Testis (tissue), 3 donors: ENCODE results near the gene SLC38A2. TPM values are rescaled to one million over a fixed set of nuclear protein-coding genes. Genes with fewer than 3 reads are reported as not detected.

Experiments
- DNase-seq: peaks from one replicate; pipeline ENCODE4 v3.0.0-alpha.2; 2019
- H3K27ac ChIP-seq, 2 donors: fragments of 200-600 bp; sonication (generic); one replicate each; pipeline ENCODE4 v1.5.1; 2019
- H3K27me3 ChIP-seq: fragments of 200-600 bp; sonication (generic); one replicate; pipeline ENCODE4 v1.5.1; 2019
- H3K36me3 ChIP-seq: fragments of 200-600 bp; sonication (generic); one replicate; pipeline ENCODE4 v1.5.1; 2017; ENCODE audit warnings: low read depth; ENCODE audit errors: missing control alignments
- H3K4me1 ChIP-seq: fragments of 200-600 bp; sonication (generic); one replicate; pipeline ENCODE4 v1.5.1; 2019
- H3K4me3 ChIP-seq, 2 donors: fragments of 200-600 bp; sonication (generic); one replicate each; pipeline ENCODE4 v1.5.1; 2017 to 2019
- H3K9me3 ChIP-seq: fragments of 200-600 bp; sonication (generic); one replicate; pipeline ENCODE4 v1.5.1; 2017
- CTCF ChIP-seq, 3 experiments: fragments of 450-650 bp in 2 of 3; fragments of 200-600 bp in 1 of 3; sonication (generic) in 1 of 3; IDR thresholded peaks; one replicate each; pipeline ENCODE4 v1.5.1; 2016 to 2019; ENCODE audit warnings: antibody characterized with exemption in 3 of 3, mild to moderate bottlenecking in 2 of 3, moderate library complexity in 1 of 3
- POLR2A ChIP-seq: fragments of 450-650 bp; IDR thresholded peaks from one replicate; pipeline ENCODE4 v1.6.1; 2017; ENCODE audit warnings: antibody characterized with exemption, mild to moderate bottlenecking, moderate library complexity
- WGBS, 2 donors: methylation state at CpG; one replicate each; pipeline ENCODE4 v1.1.5; 2018; 5-methylcytosine and 5-hydroxymethylcytosine counted together
- intact Hi-C: fragments of 100-400 bp; cut with DNase I; formaldehyde crosslinking; loops from one replicate; pipeline ENCODE4 v1.15.1; 2023; ENCODE audit warnings: low total_unique reads
- polyA plus RNA-seq: library from polyadenylated mRNA; stranded (reverse); fragments of 350-450 nt; fragmentation: Illumina TruSeq; extraction: RNeasy Lipid Tissue Mini Kit (QIAGEN cat#74804); gene quantifications from one replicate; pipeline ENCODE4 v1.2.3, GENCODE V29; 2014; ENCODE audit warnings: low read depth, low replicate concordance; ENCODE audit not compliant: insufficient read depth
- total RNA-seq, 2 donors: library from RNA; depleted of rRNA; stranded (reverse); fragments of >200 nt; gene quantifications; one replicate each; pipeline ENCODE4 v1.2.3, GENCODE V29; 2016

The SLC38A2 gene
- total and polyA plus RNA-seq, 3 donors from 2014 or later: 56.4 to 220 (median 151) TPM

GRCh38 chr12:46351886-46352650 lies 20.5 kb downstream of the SLC38A2 start:
- Histone ChIP-seq H3K36me3 (no peaks in the 10 kb centered on the region), H3K27ac (no peak overlapping the region), H3K4me3 (no peak overlapping the region), H3K9me3 (no peaks in the 10 kb centered on the region), H3K4me1 (no peaks in the 10 kb centered on the region), H3K27me3 (no peaks in the 10 kb centered on the region)
- no peak for DNase-seq
- WGBS, 2 donors: 66 to 68% methylated on average over 2 of the region's 2 CpGs
- intact Hi-C loops: no loop called here
- TF ChIP-seq POLR2A (no peak), CTCF (IDR thresholded peaks at IDR 0.05) (no peak)

- Histone ChIP-seq H3K4me3 (no peak overlapping the region), H3K4me1 (no peaks in the 10 kb centered on the region), H3K27ac (no peak overlapping the region), H3K9me3 (no peaks in the 10 kb centered on the region), H3K27me3 (no peaks in the 10 kb centered on the region), H3K36me3 (no peaks in the 10 kb centered on the region)
- WGBS, 2 donors: 85 to 86% methylated on average over 1 of the region's 1 CpG
- TF ChIP-seq POLR2A: no peak
- no peak for TF ChIP-seq CTCF (IDR thresholded peaks at IDR 0.05)
- DNase-seq: no peak
- intact Hi-C loops: no loop called here
These were observed 21.4 kb downstream of the SLC38A2 start for GRCh38 chr12:46351138-46351537.

- Histone ChIP-seq H3K4me3 (no peak overlapping the region), H3K36me3 (no peaks in the 10 kb centered on the region), H3K4me1 (no peaks in the 10 kb centered on the region), H3K9me3 (no peaks in the 10 kb centered on the region), H3K27ac (no peak overlapping the region), H3K27me3 (no peaks in the 10 kb centered on the region)
- TF ChIP-seq POLR2A (no peak), CTCF (IDR thresholded peaks at IDR 0.05) (no peak)
- intact Hi-C loops: no loop called here
- WGBS, 2 donors: 47 to 55% methylated on average over 2 of the region's 2 CpGs
- DNase-seq: no peak
These were observed 23.3 kb downstream of the SLC38A2 start for GRCh38 chr12:46349253-46349652.

GRCh38 chr12:46343118-46343852 lies 29.3 kb downstream of the SLC38A2 start:
- Histone ChIP-seq H3K4me1 (no peaks in the 10 kb centered on the region), H3K27ac (no peak overlapping the region), H3K9me3 (no peaks in the 10 kb centered on the region), H3K36me3 (no peaks in the 10 kb centered on the region), H3K4me3 (no peak overlapping the region), H3K27me3 (no peaks in the 10 kb centered on the region)
- intact Hi-C loops: no loop called here
- WGBS, 2 donors: 90 to 94% methylated on average over 3 of the region's 3 CpGs
- TF ChIP-seq POLR2A (no peak), CTCF (IDR thresholded peaks at IDR 0.05) (no peak)
- no peak for DNase-seq
